ENCODE data around the gene B2M. TPM values are rescaled to one million over a fixed set of nuclear protein-coding genes. Genes with fewer than 3 reads are reported as not detected.
"Not testable (repeated sequence)": the region's sequence is repeated elsewhere in the genome, so short reads cannot be mapped to it uniquely, and the experiment has no call there.

B2M gene
- total RNA-seq, 1 experiment from 2014 or later, result 81.0 TPM

- H3K27ac ChIP-seq (ENCODE audit: insufficient read length, low read depth, low read length); H3K9ac ChIP-seq (ENCODE audit: extremely low read depth, insufficient read length, low read length); H2AFZ ChIP-seq (ENCODE audit: low read length); H3K27me3 Mint-ChIP-seq (ENCODE audit: low read depth); H3K23me2 ChIP-seq (ENCODE audit: insufficient read length, low read depth, low read length, poor library complexity, severe bottlenecking); H3K79me2 ChIP-seq (ENCODE audit: insufficient read depth, low read length); H3K79me1 ChIP-seq (ENCODE audit: insufficient read depth, low read depth, low read length, poor library complexity, severe bottlenecking); H2AK5ac ChIP-seq (ENCODE audit: insufficient read length, low read length); H3K56ac ChIP-seq (ENCODE audit: insufficient read length, low read depth, low read length); H3T11ph ChIP-seq (ENCODE audit: low read length); H3K27me3 ChIP-seq (ENCODE audit: insufficient read depth, low read length); H3K4me1 Mint-ChIP-seq; H3K18ac ChIP-seq (ENCODE audit: insufficient read length, low read depth, low read length); H3K27ac Mint-ChIP-seq; H3K4me2 ChIP-seq (ENCODE audit: insufficient read depth, insufficient read length, low read length); H3K4me1 ChIP-seq (ENCODE audit: insufficient read depth, low read length); DNase-seq; H2BK5ac ChIP-seq (ENCODE audit: insufficient read length, low read length); H3K14ac ChIP-seq (ENCODE audit: insufficient read depth, low read length); H3K4ac ChIP-seq (ENCODE audit: low read depth, low read length); H4K5ac ChIP-seq (ENCODE audit: insufficient read length, low read depth, low read length); H2BK20ac ChIP-seq (ENCODE audit: low read depth, low read length, poor library complexity, severe bottlenecking); H4K20me1 ChIP-seq (ENCODE audit: control insufficient read depth, insufficient read depth, insufficient read length); H3K23ac ChIP-seq (ENCODE audit: insufficient read length, low read depth, low read length); H4K91ac ChIP-seq (ENCODE audit: insufficient read length, low read depth, low read length); H2BK12ac ChIP-seq (ENCODE audit: insufficient read length, low read depth, low read length); H2BK15ac ChIP-seq (ENCODE audit: low read depth, low read length); H3K4me3 Mint-ChIP-seq; H4K8ac ChIP-seq (replicated peaks; ENCODE audit: insufficient read length, low read depth, low read length); H3K9me3 ChIP-seq (ENCODE audit: control insufficient read depth, low read depth, low read length); H2BK120ac ChIP-seq (ENCODE audit: low read depth, low read length, poor library complexity, severe bottlenecking); H3K36me3 Mint-ChIP-seq (ENCODE audit: insufficient read depth in 1 of 3, low read depth in 3 of 3): not testable (repeated sequence)
- peaks cover 11 to 14% of the 10 kb centered on the region in 2 experiments; a peak in 4 of 5 replicates for H3K9me3 Mint-ChIP-seq
- no CpG with 5 or more reads among the region's 2 CpGs for WGBS (ENCODE audit: extremely low coverage, insufficient read length, low lambda C conversion rate)
These were observed 32.1 kb downstream of the B2M start for GRCh38 chr15:44743454-44743853.
